K562 (cell line): Measurements from ENCODE around the gene HRG. TPM values are rescaled to one million over a fixed set of nuclear protein-coding genes. Genes with fewer than 3 reads are reported as not detected.

Source experiments
- ATAC-seq: fragments of 200-7000 bp; cut with Tn5 transposase; 3 replicates; pipeline ENCODE4 v1.9.1; 2020; ENCODE audit warnings: moderate library complexity
- BruUV-seq: library from RNA; stranded (reverse); fragments of 400-500 nt; replicated peaks from 2 replicates; lab custom pipeline; 2021; lab: Mats Ljungman, UMichigan
- CTCF ChIA-PET: fragments of 300-600 bp; formaldehyde crosslinking; extraction: SDS; loops from one replicate; lab custom pipeline; 2021; ENCODE audit warnings: low intra/inter-chr PET ratio; lab: Yijun Ruan, JAX
- POLR2A ChIA-PET: fragments of 300-600, 350-650 bp; sonication (Branson Sonifier 250); formaldehyde crosslinking; extraction: SDS; loops from one replicate; lab custom pipeline; 2021; ENCODE audit warnings: antibody characterized with exemption, inconsistent platforms; lab: Yijun Ruan, JAX
- DNase-seq, 4 experiments: peaks; one replicate each; pipeline versions ENCODE4 v3.0.0 to v3.0.0-alpha.2; 2011 to 2018; ENCODE audit warnings: low spot score in 3 of 4, mixed read lengths in 3 of 4; ENCODE audit errors: extremely low read depth in 1 of 4
- FAIRE-seq: peaks from 2 replicates; lab custom pipeline; 2011; peaks lifted over from hg19 to GRCh38; lab: Jason Lieb, UNC
- H2AFZ ChIP-seq: 2 replicates; pipeline ENCODE4 v1.6.0; 2011; ENCODE audit warnings: low read depth, low read length, control low read depth, inconsistent platforms
- H3K27ac ChIP-seq: fragments of 200-600 bp; 3 replicates; pipeline ENCODE4 v1.8.0; 2011; ENCODE audit warnings: low read depth, mild to moderate bottlenecking, control low read depth, inconsistent platforms, low read length, moderate library complexity, mixed read lengths; ENCODE audit errors: extremely low read depth
- H3K27me3 ChIP-seq, 2 experiments: fragments of 300-600 bp in 1 of 2; 2 replicates in 1 of 2; 3 replicates in 1 of 2; pipeline versions ENCODE4 v1.6.0 to v1.8.0; 2011; ENCODE audit warnings: inconsistent platforms in 2 of 2, low read length in 2 of 2, mild to moderate bottlenecking in 1 of 2, mixed read lengths in 1 of 2, moderate library complexity in 1 of 2; ENCODE audit not compliant: control insufficient read depth in 2 of 2, insufficient read depth in 2 of 2
- H3K36me3 ChIP-seq: fragments of 300-600 bp; 3 replicates; pipeline ENCODE4 v1.8.0; 2011; ENCODE audit warnings: mild to moderate bottlenecking, low read length, inconsistent platforms; ENCODE audit not compliant: control insufficient read depth, insufficient read depth
- H3K4me1 ChIP-seq, 2 experiments: fragments of 200-600 bp in 1 of 2; replicated peaks in 1 of 2; 2 replicates in 1 of 2; 3 replicates in 1 of 2; pipeline versions ENCODE4 v1.5.1 to v1.8.0; 2011; ENCODE audit warnings: inconsistent platforms in 2 of 2, low read length in 2 of 2, mild to moderate bottlenecking in 1 of 2, mixed read lengths in 1 of 2, moderate library complexity in 1 of 2; ENCODE audit not compliant: control insufficient read depth in 2 of 2, insufficient read depth in 2 of 2
- H3K4me2 ChIP-seq: 2 replicates; pipeline ENCODE4 v1.6.1; 2011; ENCODE audit warnings: low read length, control low read depth, inconsistent platforms, mixed read lengths; ENCODE audit not compliant: insufficient read depth
- H3K4me3 ChIP-seq: fragments of 200-600 bp; sonication (generic), shearing (Covaris generic); 2 replicates; pipeline ENCODE4 v1.5.1; 2016; ENCODE audit warnings: control low read depth, inconsistent platforms
- H3K79me2 ChIP-seq: fragments of 200-600 bp; 3 replicates; pipeline ENCODE4 v1.8.0; 2011; ENCODE audit warnings: low read length, inconsistent platforms; ENCODE audit not compliant: control insufficient read depth, insufficient read depth
- H3K9ac ChIP-seq, 2 experiments: 2 replicates each; pipeline versions ENCODE4 v1.6.0 to v1.6.1; 2011; ENCODE audit warnings: low read depth in 2 of 2, low read length in 2 of 2, control low read depth in 1 of 2, inconsistent platforms in 1 of 2, mild to moderate bottlenecking in 1 of 2, mixed read lengths in 1 of 2; ENCODE audit not compliant: insufficient read depth in 1 of 2
- H3K9me1 ChIP-seq: one replicate; pipeline ENCODE4 v1.6.0; 2011; ENCODE audit warnings: inconsistent platforms, mild to moderate bottlenecking, low read length, moderate library complexity; ENCODE audit not compliant: control insufficient read depth, insufficient read depth
- H3K9me3 ChIP-seq: replicated peaks from 2 replicates; pipeline ENCODE4 v1.5.1; 2011; ENCODE audit warnings: low read depth, low read length, inconsistent platforms; ENCODE audit not compliant: control insufficient read depth, insufficient read depth
- H4K20me1 ChIP-seq: replicated peaks from 2 replicates; pipeline ENCODE4 v1.6.1; 2011; ENCODE audit warnings: low read length, inconsistent platforms, mixed read lengths; ENCODE audit not compliant: control insufficient read depth, insufficient read depth
- BRF2 ChIP-seq: IDR thresholded peaks from 3 replicates; pipeline ENCODE4 v1.6.1; 2011; ENCODE audit warnings: borderline replicate concordance, mild to moderate bottlenecking; ENCODE audit not compliant: insufficient read length, insufficient read depth
- CTCF ChIP-seq, 3 experiments: IDR thresholded peaks in 2 of 3; conservative IDR thresholded peaks in 1 of 3; 2 replicates each; pipeline ENCODE4 v1.5.1; 2011 to 2012; ENCODE audit warnings: low read length in 3 of 3, mild to moderate bottlenecking in 3 of 3, control low read depth in 2 of 3, improper control_type of control experiment in 1 of 3, inconsistent platforms in 1 of 3, low read depth in 1 of 3, mixed read lengths in 1 of 3, moderate library complexity in 1 of 3; ENCODE audit not compliant: insufficient read depth in 2 of 3
- CTCFL ChIP-seq: IDR thresholded peaks from 2 replicates; pipeline ENCODE4 v1.6.1; 2011; ENCODE audit warnings: borderline replicate concordance, low read depth, mild to moderate bottlenecking, moderate library complexity, low read length; ENCODE audit not compliant: insufficient read depth, poor library complexity, severe bottlenecking
- RAD21 ChIP-seq, 2 experiments: fragments of 250-450 bp in 1 of 2; fragments of 450-650 bp in 1 of 2; sonication (Bioruptor Pico) in 1 of 2; formaldehyde crosslinking in 1 of 2; IDR thresholded peaks in 1 of 2; conservative IDR thresholded peaks in 1 of 2; 2 replicates each; pipeline versions ENCODE4 v1.4.0 to v1.8.0; 2020 to 2022; ENCODE audit warnings: mild to moderate bottlenecking in 2 of 2, moderate library complexity in 1 of 2
- SIRT6 ChIP-seq: IDR thresholded peaks from one replicate; pipeline ENCODE4 v1.6.1; 2012; ENCODE audit warnings: low read depth, mild to moderate bottlenecking, control low read depth, inconsistent platforms, low read length, moderate library complexity
- ZNF280A ChIP-seq: fragments of 450-650 bp; IDR thresholded peaks from 2 replicates; pipeline ENCODE4 v1.6.1; 2018; ENCODE audit warnings: mild to moderate bottlenecking, low read depth; ENCODE audit not compliant: partially characterized antibody
- WGBS: fragments of 100-300 bp; shearing (Covaris generic); methylation state at CpG from one replicate; pipeline ENCODE4 v1.1.6; 2016; ENCODE audit warnings: low coverage, mixed read lengths; ENCODE audit not compliant: insufficient coverage; ENCODE audit errors: missing lambda C conversion rate; 5-methylcytosine and 5-hydroxymethylcytosine counted together
- in situ Hi-C: fragments of 300-500 bp; cut with MboI; formaldehyde crosslinking; loops from 4 replicates; pipeline ENCODE4 v1.15.0; 2018; ENCODE audit warnings: inconsistent platforms, mixed read lengths
- intact Hi-C: fragments of 100-400 bp; cut with micrococcal nuclease; formaldehyde crosslinking; loops from 2 replicates; pipeline ENCODE4 v1.14.2; 2022
- polyA plus RNA-seq, 8 experiments: library from polyadenylated mRNA; depleted of rRNA in 4 of 8; stranded (reverse) in 5 of 8; unstranded in 3 of 8; fragments of >200 nt; fragmentation: Nextera tagmentation in 2 of 8; fragmentation: Illumina TruSeq in 1 of 8; extraction: Ambion mirVana in 2 of 8; extraction: Trizol in 1 of 8; gene quantifications; 2 replicates each; pipeline versions ENCODE4 v1.2.1 to v1.2.3, GENCODE V29; 2011 to 2014; ENCODE audit warnings: inconsistent platforms in 1 of 8, missing spikeins in 1 of 8
- total RNA-seq, 7 experiments: library from RNA; depleted of rRNA in 6 of 7; stranded (reverse); fragments of >200 nt in 6 of 7; fragmentation: Illumina TruSeq in 2 of 7; extraction: Trizol in 2 of 7; gene quantifications; 2 replicates each; pipeline versions ENCODE4 v1.2.1 to v1.2.3, GENCODE V29; 2011 to 2021; ENCODE audit warnings: low replicate concordance in 1 of 7

Gene HRG
- total and polyA plus RNA-seq, 9 of the 15 experiments (the other 6 are each of a cell fraction or from before 2014, with no cell fraction given): not detected

GRCh38 chr3:186653984-186654383 is 11.8 kb upstream of the HRG start:
- no peaks in the 10 kb centered on the region for H3K4me1 ChIP-seq
- no peaks in the 10 kb centered on the region for H4K20me1 ChIP-seq
- no peaks in the 10 kb centered on the region for H3K36me3 ChIP-seq
- no peak overlapping the region for H3K27ac ChIP-seq
- no peak overlapping the region for H3K4me3 ChIP-seq
- in situ Hi-C loops: no loop called here
- no peaks in the 10 kb centered on the region for H3K79me2 ChIP-seq
- DNase-seq: peak in 2 of 4 experiments; percentile 20 to 28
- H3K9me3 ChIP-seq: no peaks in the 10 kb centered on the region
- intact Hi-C loops: no loop called here
- H2AFZ ChIP-seq: no peak overlapping the region
- no peak for FAIRE-seq
- no TSS peak for BruUV-seq
- 0% methylated on average over 6 of the region's 6 CpGs for WGBS
- H3K4me2 ChIP-seq: no peak overlapping the region
- ATAC-seq: peak; percentile 96
- TF ChIP-seq BRF2: no peak
- TF ChIP-seq CTCFL: peak; percentile 16
- no peak for TF ChIP-seq ZNF280A
- TF ChIP-seq CTCF (IDR thresholded peaks at IDR 0.05 in 2 of 3, conservative IDR thresholded peaks at IDR 0.05 in 1 of 3; ENCODE audit: insufficient read depth in 2 of 3, low read depth in 1 of 3, low read length in 3 of 3): peak in 2 of 3 experiments; percentile 26 to 36; a peak in 2 of 6 replicates
- TF ChIP-seq RAD21 (CRISPR knock-in tag; conservative IDR thresholded peaks at IDR 0.05 in 1 of 2, IDR thresholded peaks at IDR 0.05 in 1 of 2): 0 out of 4 replicates have a peak, but pooled peaks of 1 of the 2 experiments have one; percentile 12
- no peak for TF ChIP-seq SIRT6
- no peaks in the 10 kb centered on the region for H3K9me1 ChIP-seq
- H3K9ac ChIP-seq: no peak overlapping the region
- ChIA-PET POLR2A (interaction anchor here (1.5 to 2.2 kb wide), 2 partner anchors 10 to 130 kb away, joined by 7 read pairs; no protein-coding TSS in a partner anchor), CTCF (no interaction called here)
- H3K27me3 ChIP-seq: peaks cover 14 to 43% of the 10 kb centered on the region in 2 experiments
